HG02571 (cell line): ENCODE measurements around the gene CYTH3.
"Not testable (repeated sequence)": the region's sequence is repeated elsewhere in the genome, so short reads cannot be mapped to it uniquely, and the experiment has no call there.

Source experiments
- ATAC-seq: cut with Tn5 transposase; IDR thresholded peaks from one replicate; pipeline ENCODE4 v1.9.1; 2021; ENCODE audit warnings: mild to moderate bottlenecking, moderate library complexity; ENCODE audit not compliant: unreplicated experiment

Gene CYTH3

GRCh38 chr7:6154542-6155404 lies 117.7 kb downstream of the CYTH3 start:
- no peak for ATAC-seq

DNA sequence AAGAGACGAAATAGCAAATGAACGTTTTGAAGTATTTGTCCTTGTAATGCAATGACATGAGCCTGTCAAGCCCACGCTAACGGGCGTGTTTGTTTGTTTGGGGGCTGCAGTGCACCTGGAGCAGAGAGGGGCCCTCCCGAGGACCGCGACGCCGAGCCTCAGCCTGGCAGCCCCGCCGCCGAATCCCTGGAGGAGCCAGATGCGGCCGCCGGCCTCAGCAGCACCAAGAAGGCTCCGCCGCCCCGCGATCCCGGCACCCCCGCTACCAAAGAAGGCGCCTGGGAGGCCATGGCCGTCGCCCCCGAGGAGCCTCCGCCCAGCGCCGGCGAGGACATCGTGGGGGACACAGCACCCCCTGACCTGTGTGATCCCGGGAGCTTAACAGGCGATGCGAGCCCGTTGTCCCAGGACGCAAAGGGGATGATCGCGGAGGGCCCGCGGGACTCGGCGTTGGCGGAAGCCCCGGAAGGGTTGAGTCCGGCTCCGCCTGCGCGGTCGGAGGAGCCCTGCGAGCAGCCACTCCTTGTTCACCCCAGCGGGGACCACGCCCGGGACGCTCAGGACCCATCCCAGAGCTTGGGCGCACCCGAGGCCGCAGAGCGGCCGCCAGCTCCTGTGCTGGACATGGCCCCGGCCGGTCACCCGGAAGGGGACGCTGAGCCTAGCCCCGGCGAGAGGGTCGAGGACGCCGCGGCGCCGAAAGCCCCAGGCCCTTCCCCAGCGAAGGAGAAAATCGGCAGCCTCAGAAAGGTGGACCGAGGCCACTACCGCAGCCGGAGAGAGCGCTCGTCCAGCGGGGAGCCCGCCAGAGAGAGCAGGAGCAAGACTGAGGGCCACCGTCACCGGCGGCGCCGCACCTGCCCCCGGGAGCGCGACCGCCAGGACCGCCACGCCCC lies 118.5 kb downstream of the CYTH3 start:
- ATAC-seq = no peak

DNA sequence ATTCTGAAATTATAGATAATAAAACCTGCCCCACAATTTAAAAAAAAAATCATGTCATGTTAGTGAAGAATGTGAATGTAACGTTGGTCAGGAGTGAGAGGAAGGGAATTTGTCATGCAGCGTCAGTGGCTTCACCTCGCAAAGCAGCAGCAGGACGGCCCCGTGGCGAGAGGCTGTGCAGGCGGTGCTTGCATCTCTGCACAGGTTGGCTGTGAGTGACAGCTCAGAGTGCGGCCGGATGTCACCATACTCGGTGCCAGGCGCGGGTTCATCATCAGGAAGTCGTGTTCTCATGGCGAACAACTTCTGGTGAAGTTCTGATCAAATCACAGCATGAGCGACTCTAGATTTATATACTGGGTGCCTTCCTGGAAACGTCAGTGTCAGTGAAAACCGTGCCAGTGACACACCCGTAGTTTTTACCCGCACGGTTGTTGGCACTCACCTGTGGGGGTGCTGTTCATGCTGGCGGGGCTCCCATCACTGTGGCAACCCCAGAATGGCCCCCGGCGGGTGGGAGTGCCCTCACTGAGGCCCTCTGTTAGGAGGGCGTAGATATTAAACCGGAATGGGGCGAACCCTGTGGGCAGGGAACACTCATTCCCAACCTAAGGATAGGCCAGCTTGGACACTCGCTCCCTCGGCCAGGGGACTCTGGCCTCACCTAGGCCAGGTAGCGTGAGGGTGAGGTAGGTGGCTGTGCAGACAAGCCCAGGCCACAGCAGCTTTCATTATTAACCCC lies 120.3 kb downstream of the CYTH3 start:
- no peak for ATAC-seq

GRCh38 chr7:6151527-6151926 lies 120.9 kb downstream of the CYTH3 start:
- ATAC-seq = not testable (repeated sequence)

DNA sequence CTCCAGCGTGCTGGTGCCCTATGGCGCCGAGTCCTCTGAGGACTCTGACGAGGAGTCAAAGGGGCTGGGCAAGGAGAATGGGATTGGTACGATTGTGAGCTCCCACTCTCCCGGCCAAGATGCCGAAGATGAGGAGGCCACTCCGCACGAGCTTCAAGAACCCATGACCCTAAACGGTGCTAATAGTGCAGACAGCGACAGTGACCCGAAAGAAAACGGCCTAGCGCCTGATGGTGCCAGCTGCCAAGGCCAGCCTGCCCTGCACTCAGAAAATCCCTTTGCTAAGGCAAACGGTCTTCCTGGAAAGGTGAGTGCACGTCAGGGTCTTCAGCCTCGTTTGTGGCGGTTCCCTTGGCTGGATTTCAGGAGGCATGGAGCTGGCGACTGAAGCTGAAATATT lies 122.4 kb downstream of the CYTH3 start:
- no peak for ATAC-seq

- no peak for ATAC-seq
Observed at GRCh38 chr7:6148724-6149360, 123.6 kb downstream of the CYTH3 start.

DNA sequence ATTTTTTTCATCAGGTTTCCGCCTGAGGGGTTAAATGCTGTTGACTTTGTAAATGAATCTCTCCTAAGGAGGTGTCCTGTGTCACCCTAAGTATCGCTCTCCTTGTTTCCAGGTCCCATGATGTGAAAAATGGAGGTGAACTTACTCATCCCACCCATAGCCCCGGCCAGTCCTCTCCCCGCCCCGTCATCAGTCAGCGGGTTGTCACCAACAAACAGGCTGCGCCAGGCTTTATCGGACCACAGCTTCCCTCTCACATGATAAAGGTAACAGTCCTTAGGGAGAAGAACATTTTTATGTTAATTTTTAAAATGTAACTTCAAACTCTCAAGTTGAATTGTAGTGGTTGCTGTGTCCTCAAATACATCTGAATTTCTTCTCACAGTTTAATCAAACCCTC lies 124.8 kb downstream of the CYTH3 start:
- ATAC-seq = no peak

GRCh38 chr7:6146666-6147065 lies 125.8 kb downstream of the CYTH3 start:
- ATAC-seq = no peak

GRCh38 chr7:6143997-6144396 lies 128.4 kb downstream of the CYTH3 start:
- no peak for ATAC-seq

- no peak for ATAC-seq
Observed at GRCh38 chr7:6142871-6143380, 129.5 kb downstream of the CYTH3 start.

GRCh38 chr7:6139189-6139996 lies 133.0 kb downstream of the CYTH3 start:
- no peak for ATAC-seq

GRCh38 chr7:6136475-6136874 lies 135.9 kb downstream of the CYTH3 start:
- no peak for ATAC-seq

DNA sequence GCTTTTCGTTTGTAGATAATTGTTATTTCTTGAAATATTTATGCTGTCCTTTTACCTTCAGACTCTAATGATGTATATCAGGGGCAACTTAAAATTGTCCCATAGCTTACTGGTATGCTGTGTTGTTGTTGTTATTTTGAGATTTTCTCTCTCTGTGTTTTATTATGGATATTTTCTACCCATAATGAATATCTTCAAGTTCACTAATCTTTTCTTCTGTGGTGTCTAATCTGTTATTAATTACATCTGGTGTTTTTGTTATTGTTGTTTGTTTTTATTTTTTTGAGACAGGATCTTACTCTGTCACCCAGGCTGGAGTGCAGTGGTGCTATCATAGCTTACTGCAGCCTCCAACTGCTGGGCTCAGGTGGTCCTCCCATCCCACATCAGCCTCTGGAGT lies 139.2 kb downstream of the CYTH3 start:
- no peak for ATAC-seq

DNA sequence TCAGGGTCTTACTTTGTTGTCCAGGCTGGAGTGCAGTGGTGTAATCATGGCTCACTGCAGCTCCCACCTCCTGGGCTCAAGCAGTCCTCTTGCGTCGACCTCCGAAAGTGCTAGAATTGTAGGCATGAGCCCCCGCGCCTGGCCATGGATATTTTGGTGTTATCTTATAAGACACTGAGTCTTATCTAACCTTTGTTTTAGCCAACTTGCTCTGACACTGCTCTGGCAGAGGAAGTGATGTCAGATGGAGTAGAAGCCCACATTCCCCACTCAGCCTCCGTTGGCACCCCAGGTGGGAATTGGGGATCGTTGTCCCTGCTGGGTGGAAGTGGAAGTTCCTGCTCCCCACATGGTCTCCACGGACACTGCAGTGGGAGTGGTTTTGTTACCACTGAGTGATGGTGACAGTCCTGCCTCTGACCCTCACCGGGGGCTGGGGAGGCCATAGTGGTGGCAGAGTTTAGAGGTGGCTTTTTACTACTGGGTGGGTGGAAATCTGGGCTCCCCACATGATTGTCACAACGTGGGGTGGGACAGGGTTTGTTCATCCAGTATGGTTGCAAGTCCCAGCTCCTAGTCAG lies 142.3 kb downstream of the CYTH3 start:
- ATAC-seq = no peak

DNA sequence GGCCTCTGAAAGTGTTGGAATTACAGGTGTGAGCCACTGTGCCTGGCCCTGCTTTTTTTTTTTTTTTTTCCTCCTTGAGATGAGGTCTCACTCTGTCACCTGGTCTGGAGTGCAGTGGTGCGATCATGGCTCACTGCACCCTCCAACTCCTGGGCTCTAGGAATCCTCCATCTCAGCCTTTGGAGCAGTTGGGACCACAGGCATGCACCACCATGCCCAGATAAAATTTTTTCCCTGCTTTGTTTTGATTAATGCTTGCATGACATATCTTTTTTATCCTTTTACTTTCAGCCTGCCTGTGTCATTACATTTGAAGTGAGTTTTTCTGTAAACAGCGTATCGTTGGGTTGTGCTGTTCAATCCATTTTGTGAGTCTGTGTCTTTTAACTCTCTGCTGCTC lies 144.2 kb downstream of the CYTH3 start:
- ATAC-seq = no peak

DNA sequence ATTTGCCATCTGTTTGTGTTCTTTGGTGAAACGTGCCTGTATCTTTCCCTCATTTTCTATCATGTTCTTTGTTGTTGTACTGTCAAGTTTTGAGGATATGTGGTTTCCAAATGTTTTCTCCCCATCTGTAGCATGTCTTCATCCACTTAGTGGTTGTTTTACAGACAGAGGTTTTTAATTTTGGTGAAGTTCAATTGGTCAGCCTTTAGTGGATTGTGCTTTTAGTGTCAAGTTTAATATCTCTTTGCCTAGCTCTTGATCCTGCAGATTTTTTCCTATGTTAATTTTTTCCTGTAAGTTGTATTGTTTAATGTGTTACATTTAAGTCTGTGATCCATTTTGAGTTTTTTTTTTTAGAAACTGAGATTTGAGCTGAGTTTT lies 145.3 kb downstream of the CYTH3 start:
- ATAC-seq = no peak

DNA sequence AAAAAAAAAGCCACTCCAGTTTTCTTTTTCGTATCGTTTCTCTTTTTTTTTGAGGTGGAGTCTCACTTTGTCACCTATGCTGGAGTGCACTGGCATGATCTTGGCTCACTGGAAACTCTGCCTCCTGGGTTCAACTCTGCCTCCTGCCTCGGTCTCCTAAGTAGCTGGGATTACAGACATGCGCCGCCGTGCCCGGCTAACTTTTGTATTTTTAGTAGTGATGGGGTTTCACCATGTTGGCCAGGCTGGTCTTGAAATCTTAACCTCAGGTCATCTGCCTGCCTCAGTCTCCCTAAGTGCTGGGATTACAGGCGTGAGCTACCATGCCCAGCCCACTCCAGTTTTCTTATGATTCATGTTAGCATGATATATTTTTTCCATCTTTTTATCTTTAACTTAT lies 148.6 kb downstream of the CYTH3 start:
- no peak for ATAC-seq

- ATAC-seq = no peak
Observed at GRCh38 chr7:6121141-6121540, 151.3 kb downstream of the CYTH3 start.

GRCh38 chr7:6117533-6117932 lies 154.9 kb downstream of the CYTH3 start:
- ATAC-seq = no peak
